Smooth muscle cell (in vitro differentiated cells): ENCODE data around the gene UFSP2. TPM values are rescaled to one million over a fixed set of nuclear protein-coding genes. Genes with fewer than 3 reads are reported as not detected.

Experiments used
- DNase-seq: peaks from one replicate; lab custom pipeline; 2025; ENCODE audit not compliant: unreplicated experiment; lab: John Stamatoyannopoulos, UW
- H2AFZ ChIP-seq: fragments of 200-600 bp; sonication (generic); 2 replicates; pipeline ENCODE4 v1.6.0; 2016; ENCODE audit warnings: antibody characterized with exemption, low read depth, mild to moderate bottlenecking
- H3F3A ChIP-seq: fragments of 200-600 bp; sonication (generic); 2 replicates; pipeline ENCODE4 v1.6.0; 2017; ENCODE audit warnings: antibody characterized with exemption, low read depth
- H3K27ac ChIP-seq: fragments of 200-600 bp; sonication (generic); 2 replicates; pipeline ENCODE4 v1.5.1; 2016; ENCODE audit warnings: low read depth, mild to moderate bottlenecking
- H3K27me3 ChIP-seq: fragments of 200-600 bp; sonication (generic); 2 replicates; pipeline ENCODE4 v1.6.1; 2016; ENCODE audit warnings: low read depth, mild to moderate bottlenecking
- H3K36me3 ChIP-seq: fragments of 200-600 bp; sonication (generic); 2 replicates; pipeline ENCODE4 v1.5.1; 2016; ENCODE audit warnings: low read depth
- H3K4me1 ChIP-seq: fragments of 200-600 bp; sonication (generic); 2 replicates; pipeline ENCODE4 v1.5.1; 2016; ENCODE audit warnings: low read depth
- H3K4me2 ChIP-seq: fragments of 200-600 bp; sonication (generic); 2 replicates; pipeline ENCODE4 v1.6.0; 2016; ENCODE audit warnings: mild to moderate bottlenecking
- H3K4me3 ChIP-seq: fragments of 200-600 bp; sonication (generic); 2 replicates; pipeline ENCODE4 v1.5.1; 2016; ENCODE audit warnings: mild to moderate bottlenecking
- H3K79me2 ChIP-seq: fragments of 200-600 bp; sonication (generic); 2 replicates; pipeline ENCODE4 v1.6.0; 2016; ENCODE audit warnings: low read depth, mild to moderate bottlenecking
- H3K9ac ChIP-seq: fragments of 200-600 bp; sonication (generic); 2 replicates; pipeline ENCODE4 v1.6.0; 2016; ENCODE audit warnings: low read depth
- H3K9me3 ChIP-seq: fragments of 200-600 bp; sonication (generic); replicated peaks from 2 replicates; pipeline ENCODE4 v1.5.1; 2016; ENCODE audit warnings: low read depth
- H4K20me1 ChIP-seq: fragments of 200-600 bp; sonication (generic); 2 replicates; pipeline ENCODE4 v1.6.0; 2016; ENCODE audit warnings: low read depth
- CTCF ChIP-seq: fragments of 200-600 bp; sonication (generic); IDR thresholded peaks from 2 replicates; pipeline ENCODE4 v1.5.1; 2017; ENCODE audit warnings: borderline replicate concordance, mild to moderate bottlenecking, antibody characterized with exemption; ENCODE audit not compliant: insufficient read depth, poor library complexity, severe bottlenecking
- WGBS: methylation state at CpG from one replicate; pipeline ENCODE4 v1.1.7; 2016; ENCODE audit warnings: low lambda C conversion rate; 5-methylcytosine and 5-hydroxymethylcytosine counted together
- polyA plus RNA-seq: library from polyadenylated mRNA; unstranded; fragments of >200 nt; fragmentation: Nextera tagmentation; extraction: Ambion mirVana; gene quantifications from 2 replicates; pipeline ENCODE4 v1.2.1, GENCODE V29; 2016
- total RNA-seq: library from RNA; depleted of rRNA; stranded (reverse); fragments of >200 nt; gene quantifications from 2 replicates; pipeline ENCODE4 v1.2.3, GENCODE V29; 2014

The UFSP2 gene
- total and polyA plus RNA-seq, 2 experiments from 2014 or later = 36.6 to 65.0 TPM

DNA sequence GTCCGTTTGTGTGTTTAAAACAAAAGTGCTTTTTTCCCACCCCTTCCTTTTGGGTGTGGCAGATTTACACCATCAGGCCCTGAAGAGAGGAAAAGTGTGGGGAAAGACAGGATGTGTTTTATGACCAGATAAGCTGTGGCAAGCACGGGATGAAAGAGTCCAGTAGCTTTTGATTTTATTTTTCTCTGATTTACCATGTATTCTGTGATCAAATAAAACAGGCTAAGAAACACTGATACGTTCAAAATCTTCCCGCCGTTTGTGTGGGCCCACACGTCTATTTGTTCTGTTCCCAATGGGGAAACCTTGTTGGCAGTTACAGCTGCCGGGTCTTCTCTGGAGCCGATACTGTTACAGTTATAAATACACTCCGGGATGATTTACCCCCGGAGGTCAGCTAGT is 40.8 kb downstream of the UFSP2 start:
- Histone ChIP-seq H3K4me2 (peak overlapping the region; percentile 43), H3K36me3 (no peaks in the 10 kb centered on the region), H3K9me3 (no peaks in the 10 kb centered on the region), H3K4me3 (no peak overlapping the region), H4K20me1 (no peaks in the 10 kb centered on the region), H3K27ac (no peak overlapping the region), H2AFZ (no peak overlapping the region), H3K27me3 (no peaks in the 10 kb centered on the region), H3K9ac (no peak overlapping the region), H3K4me1 (no peaks in the 10 kb centered on the region), H3K79me2 (no peaks in the 10 kb centered on the region), H3F3A (no peaks in the 10 kb centered on the region)
- 48% methylated on average over 10 of the region's 10 CpGs for WGBS
- TF ChIP-seq CTCF = no peak
- no peak for DNase-seq

- H3K4me2 ChIP-seq = no peak overlapping the region
- H3K9me3 ChIP-seq = no peaks in the 10 kb centered on the region
- TF ChIP-seq CTCF = no peak
- no peaks in the 10 kb centered on the region for H4K20me1 ChIP-seq
- WGBS = 94% methylated on average over 2 of the region's 2 CpGs
- H3K4me3 ChIP-seq = no peak overlapping the region
- no peaks in the 10 kb centered on the region for H3K4me1 ChIP-seq
- H3K9ac ChIP-seq = no peak overlapping the region
- H3K36me3 ChIP-seq = no peaks in the 10 kb centered on the region
- H2AFZ ChIP-seq = no peak overlapping the region
- H3K79me2 ChIP-seq = no peaks in the 10 kb centered on the region
- DNase-seq = no peak
- no peaks in the 10 kb centered on the region for H3K27me3 ChIP-seq
- no peaks in the 10 kb centered on the region for H3F3A ChIP-seq
- H3K27ac ChIP-seq = no peak overlapping the region
Measured at GRCh38 chr4:185384061-185384460, 41.7 kb downstream of the UFSP2 start.

DNA sequence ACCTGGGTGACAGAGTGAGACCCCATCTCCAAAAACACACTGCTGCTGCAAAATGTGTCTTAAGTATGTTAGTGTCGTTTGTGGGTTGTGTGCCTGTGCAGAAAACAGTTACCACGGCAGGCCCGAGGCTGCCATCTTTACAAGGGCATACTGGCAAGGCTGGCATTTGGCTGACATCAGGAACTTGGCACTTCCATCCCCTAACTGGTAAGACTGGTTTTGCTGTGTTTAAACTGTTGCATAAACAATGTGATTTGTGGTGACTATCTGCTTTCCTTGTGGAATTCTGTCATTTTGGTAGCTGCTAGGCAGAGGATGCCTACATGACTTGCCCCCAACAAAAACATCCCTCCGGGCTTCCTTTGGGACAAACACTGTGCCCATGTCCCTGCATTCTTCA is 42.3 kb downstream of the UFSP2 start:
- Histone ChIP-seq H3K4me1 (no peaks in the 10 kb centered on the region), H3K4me2 (no peak overlapping the region), H3K9ac (no peak overlapping the region), H3K4me3 (no peak overlapping the region), H3K27ac (no peak overlapping the region), H3K9me3 (no peaks in the 10 kb centered on the region), H4K20me1 (no peaks in the 10 kb centered on the region), H2AFZ (no peak overlapping the region), H3K27me3 (no peaks in the 10 kb centered on the region), H3K36me3 (no peaks in the 10 kb centered on the region), H3F3A (no peaks in the 10 kb centered on the region), H3K79me2 (no peaks in the 10 kb centered on the region)
- WGBS = 96% methylated on average over 4 of the region's 4 CpGs
- no peak for DNase-seq
- TF ChIP-seq CTCF = no peak

DNA sequence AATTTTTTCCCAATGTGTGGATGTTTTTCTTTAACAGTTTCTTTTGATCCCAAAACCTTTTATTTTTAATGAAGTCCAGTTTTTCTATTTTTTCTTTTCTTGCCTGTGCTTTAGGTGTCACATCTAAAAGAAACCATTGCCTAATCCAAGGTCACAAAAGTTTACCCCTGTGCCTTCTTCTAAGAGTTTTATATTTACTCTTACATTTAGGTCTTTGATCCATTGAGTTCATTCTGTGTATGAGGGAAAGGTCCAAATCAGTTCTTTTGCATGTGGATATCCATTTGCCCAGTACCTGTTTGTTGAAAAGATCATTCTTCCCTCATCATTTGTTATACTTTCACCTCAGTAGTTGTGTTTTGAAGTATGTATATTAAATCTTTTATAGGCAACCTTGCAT is 43.0 kb downstream of the UFSP2 start:
- H3K4me1 ChIP-seq = no peaks in the 10 kb centered on the region
- no peak overlapping the region for H3K4me2 ChIP-seq
- no peak overlapping the region for H2AFZ ChIP-seq
- H3K36me3 ChIP-seq = no peaks in the 10 kb centered on the region
- no peak overlapping the region for H3K9ac ChIP-seq
- H3K27me3 ChIP-seq = no peaks in the 10 kb centered on the region
- no peaks in the 10 kb centered on the region for H3K9me3 ChIP-seq
- no peak for TF ChIP-seq CTCF
- no peaks in the 10 kb centered on the region for H3K79me2 ChIP-seq
- H3K4me3 ChIP-seq = no peak overlapping the region
- no peak for DNase-seq
- H3F3A ChIP-seq = no peaks in the 10 kb centered on the region
- no peak overlapping the region for H3K27ac ChIP-seq
- no peaks in the 10 kb centered on the region for H4K20me1 ChIP-seq
